Adrenal gland (tissue), 5 donors: ENCODE measurements around the gene SYNE1.

Experiments used
- CTCF ChIP-seq, 6 experiments: fragments of 450-650 bp in 4 of 6; fragments of 200-600 bp in 2 of 6; sonication (generic) in 1 of 6; IDR thresholded peaks; 1 replicate in 5 of 6; 2 replicates in 1 of 6; pipeline versions ENCODE4 v1.5.1 to v1.8.0; 2016 to 2021; ENCODE audit warnings: antibody characterized with exemption in 6 of 6, mild to moderate bottlenecking in 2 of 6, moderate library complexity in 1 of 6
- POLR2A ChIP-seq, 2 donors: fragments of 450-650 bp; IDR thresholded peaks; one replicate each; pipeline ENCODE4 v1.6.1; 2017; ENCODE audit warnings: antibody characterized with exemption in 2 of 2, mild to moderate bottlenecking in 2 of 2, moderate library complexity in 1 of 2
- donor health status: DM: no; HTN: no; CAD: no.

- TF ChIP-seq CTCF (IDR thresholded peaks at IDR 0.05) (no peak), POLR2A (IDR thresholded peaks at IDR 0.05) (no peak)
Measured at GRCh38 chr6:152166897-152167296, 470.3 kb downstream of the SYNE1 start.
